Measurements from ENCODE around the gene TAS2R43.

TAS2R43 gene

GRCh38 chr12:11092128-11092527 lies at the start of gene TAS2R43:
TAS2R43 (minus strand) TSS chr12:11092313; CDS start chr12:11092229, 84 bp downstream.
- H3K27me3 ChIP-seq (ENCODE audit: control insufficient read depth, low read length) = no peaks in the 10 kb centered on the region
- no peaks in the 10 kb centered on the region for H3K9me2 ChIP-seq (replicated peaks; ENCODE audit: control insufficient read depth, low read length)
- H3K36me3 ChIP-seq (ENCODE audit: control insufficient read depth, low read length) = no peaks in the 10 kb centered on the region
- no peak within 1 kb of the TSS for H3K27ac ChIP-seq (ENCODE audit: low read depth, low read length)
- H3K4me1 ChIP-seq (ENCODE audit: control insufficient read depth, low read length) = no peaks in the 10 kb centered on the region
- no peaks in the 10 kb centered on the region for H3F3A ChIP-seq (ENCODE audit: control insufficient read depth, insufficient read depth)
- no peak within 1 kb of the TSS for H3K4me2 ChIP-seq (ENCODE audit: low read length)
- H3K4me3 ChIP-seq (ENCODE audit: low read length) = no peak within 1 kb of the TSS
- TF ChIP-seq CTCF (IDR thresholded peaks at IDR 0.05; ENCODE audit: low read depth, low read length, poor library complexity, severe bottlenecking) (no peak), EZH2phosphoT487 (IDR thresholded peaks at IDR 0.05; ENCODE audit: borderline replicate concordance, low read length) (no peak)
- no peaks in the 10 kb centered on the region for H4K20me1 ChIP-seq (ENCODE audit: control insufficient read depth, insufficient read depth, low read depth, low read length)
- no peaks in the 10 kb centered on the region for H3K9me3 ChIP-seq (ENCODE audit: control insufficient read depth, insufficient read depth, low read length)
- no peaks in the 10 kb centered on the region for H3K79me2 ChIP-seq (ENCODE audit: control insufficient read depth, low read length)

GRCh38 chr12:11136075-11136474 lies 44.0 kb upstream of the TAS2R43 start:
- no peak overlapping the region for H3K4me3 ChIP-seq (ENCODE audit: low read length)
- no peaks in the 10 kb centered on the region for H3K36me3 ChIP-seq (ENCODE audit: control insufficient read depth, low read length)
- H3K4me2 ChIP-seq (ENCODE audit: low read length) = no peak overlapping the region
- no peaks in the 10 kb centered on the region for H3K4me1 ChIP-seq (ENCODE audit: control insufficient read depth, low read length)
- no peaks in the 10 kb centered on the region for H3K27me3 ChIP-seq (ENCODE audit: control insufficient read depth, low read length)
- peaks cover 25% of the 10 kb centered on the region for H3K79me2 ChIP-seq (ENCODE audit: control insufficient read depth, low read length)
- H3K9me3 ChIP-seq (ENCODE audit: control insufficient read depth, insufficient read depth, low read length) = no peaks in the 10 kb centered on the region
- no peak for TF ChIP-seq CTCF (IDR thresholded peaks at IDR 0.05; ENCODE audit: low read depth, low read length, poor library complexity, severe bottlenecking)
- TF ChIP-seq EZH2phosphoT487 (IDR thresholded peaks at IDR 0.05; ENCODE audit: borderline replicate concordance, low read length) = no peak
- H3K9me2 ChIP-seq (replicated peaks; ENCODE audit: control insufficient read depth, low read length) = no peaks in the 10 kb centered on the region
- H4K20me1 ChIP-seq (ENCODE audit: control insufficient read depth, insufficient read depth, low read depth, low read length) = no peaks in the 10 kb centered on the region
- no peaks in the 10 kb centered on the region for H3F3A ChIP-seq (ENCODE audit: control insufficient read depth, insufficient read depth)
- no peak overlapping the region for H3K27ac ChIP-seq (ENCODE audit: low read depth, low read length)

GRCh38 chr12:11134305-11134704 lies 42.2 kb upstream of the TAS2R43 start, which contains the start of gene TAS2R30:
TAS2R30 (minus strand) TSS chr12:11134644; CDS start chr12:11134244, 400 bp downstream.
- Histone ChIP-seq H3K9me3 (ENCODE audit: control insufficient read depth, insufficient read depth, low read length) (no peaks in the 10 kb centered on the region), H3K4me3 (ENCODE audit: low read length) (no peak within 1 kb of the TSS), H3K36me3 (ENCODE audit: control insufficient read depth, low read length) (no peaks in the 10 kb centered on the region), H3K9me2 (replicated peaks; ENCODE audit: control insufficient read depth, low read length) (no peaks in the 10 kb centered on the region), H3F3A (ENCODE audit: control insufficient read depth, insufficient read depth) (no peaks in the 10 kb centered on the region), H3K4me1 (ENCODE audit: control insufficient read depth, low read length) (no peaks in the 10 kb centered on the region), H3K27ac (ENCODE audit: low read depth, low read length) (no peak within 1 kb of the TSS), H3K79me2 (ENCODE audit: control insufficient read depth, low read length) (peaks cover 22% of the 10 kb centered on the region), H3K4me2 (ENCODE audit: low read length) (no peak within 1 kb of the TSS), H4K20me1 (ENCODE audit: control insufficient read depth, insufficient read depth, low read depth, low read length) (no peaks in the 10 kb centered on the region), H3K27me3 (ENCODE audit: control insufficient read depth, low read length) (no peaks in the 10 kb centered on the region)
- TF ChIP-seq CTCF (IDR thresholded peaks at IDR 0.05; ENCODE audit: low read depth, low read length, poor library complexity, severe bottlenecking) = no peak
- no peak for TF ChIP-seq EZH2phosphoT487 (IDR thresholded peaks at IDR 0.05; ENCODE audit: borderline replicate concordance, low read length)

Data from DOHH2 (cell line).